Bronchial epithelial cell (primary cell): ENCODE data around the gene ARID3A. TPM values are rescaled to one million over a fixed set of nuclear protein-coding genes. Genes with fewer than 3 reads are reported as not detected.

Source experiments
- DNase-seq: peaks from one replicate; pipeline ENCODE4 v3.0.0-alpha.2; 2010; ENCODE audit warnings: low read depth
- FAIRE-seq: peaks from 2 replicates; lab custom pipeline; 2011; peaks lifted over from hg19 to GRCh38; lab: Jason Lieb, UNC
- H3K27me3 ChIP-seq: 2 replicates; pipeline ENCODE4 v1.5.1; 2011; ENCODE audit warnings: low read length; ENCODE audit not compliant: control insufficient read depth, insufficient read depth
- H3K36me3 ChIP-seq: 2 replicates; pipeline ENCODE4 v1.5.1; 2011; ENCODE audit warnings: low read length; ENCODE audit not compliant: control insufficient read depth, insufficient read depth
- H3K4me3 ChIP-seq: 2 replicates; pipeline ENCODE4 v1.5.1; 2011; ENCODE audit warnings: mild to moderate bottlenecking, low read depth, low read length, control low read depth
- total RNA-seq: library from RNA; depleted of rRNA; stranded (reverse); fragments of >200 nt; gene quantifications from 2 replicates; pipeline ENCODE4 v1.2.1, GENCODE V29; 2014
- TF ChIP-seq, protein P1 (sequence below): IDR thresholded peaks from 2 replicates; pipeline ENCODE4 v1.5.1; 2011; ENCODE audit warnings: mild to moderate bottlenecking, moderate library complexity, low read length, control low read depth, inconsistent platforms; ENCODE audit not compliant: insufficient read depth, severe bottlenecking

The ARID3A gene
- total RNA-seq, 1 donor from 2014 or later = 15.8 TPM

DNA sequence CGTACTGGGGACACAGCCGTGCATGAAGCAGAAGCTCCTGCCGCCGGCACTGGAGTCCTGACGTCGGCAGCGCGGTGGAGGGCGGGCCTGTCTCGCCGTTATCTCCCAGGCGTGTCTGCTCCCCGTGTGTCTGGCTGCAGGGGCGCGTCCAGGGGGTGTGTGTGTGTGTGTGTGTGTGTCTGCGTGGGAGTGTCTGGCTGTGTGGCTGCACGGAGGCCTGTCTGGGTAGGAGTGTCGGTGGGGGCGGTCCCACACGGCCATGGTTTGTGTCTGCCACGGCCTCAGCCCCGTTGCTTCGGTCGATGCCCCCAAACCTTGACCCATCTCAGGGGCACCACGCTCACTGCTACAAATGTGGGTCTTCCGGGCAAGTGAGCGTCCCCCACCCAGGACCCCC lies 18.3 kb downstream of the ARID3A start:
- FAIRE-seq = no peak
- DNase-seq = no peak
- TF ChIP-seq, protein P1, sequence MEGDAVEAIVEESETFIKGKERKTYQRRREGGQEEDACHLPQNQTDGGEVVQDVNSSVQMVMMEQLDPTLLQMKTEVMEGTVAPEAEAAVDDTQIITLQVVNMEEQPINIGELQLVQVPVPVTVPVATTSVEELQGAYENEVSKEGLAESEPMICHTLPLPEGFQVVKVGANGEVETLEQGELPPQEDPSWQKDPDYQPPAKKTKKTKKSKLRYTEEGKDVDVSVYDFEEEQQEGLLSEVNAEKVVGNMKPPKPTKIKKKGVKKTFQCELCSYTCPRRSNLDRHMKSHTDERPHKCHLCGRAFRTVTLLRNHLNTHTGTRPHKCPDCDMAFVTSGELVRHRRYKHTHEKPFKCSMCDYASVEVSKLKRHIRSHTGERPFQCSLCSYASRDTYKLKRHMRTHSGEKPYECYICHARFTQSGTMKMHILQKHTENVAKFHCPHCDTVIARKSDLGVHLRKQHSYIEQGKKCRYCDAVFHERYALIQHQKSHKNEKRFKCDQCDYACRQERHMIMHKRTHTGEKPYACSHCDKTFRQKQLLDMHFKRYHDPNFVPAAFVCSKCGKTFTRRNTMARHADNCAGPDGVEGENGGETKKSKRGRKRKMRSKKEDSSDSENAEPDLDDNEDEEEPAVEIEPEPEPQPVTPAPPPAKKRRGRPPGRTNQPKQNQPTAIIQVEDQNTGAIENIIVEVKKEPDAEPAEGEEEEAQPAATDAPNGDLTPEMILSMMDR = no peak
- peaks cover 8% of the 10 kb centered on the region for H3K36me3 ChIP-seq
- H3K27me3 ChIP-seq = no peaks in the 10 kb centered on the region
- H3K4me3 ChIP-seq = no peak overlapping the region

GRCh38 chr19:944663-945241 lies 18.9 kb downstream of the ARID3A start:
- DNase-seq = no peak
- Histone ChIP-seq H3K36me3 (peaks cover 6% of the 10 kb centered on the region), H3K4me3 (no peak overlapping the region), H3K27me3 (no peaks in the 10 kb centered on the region)
- TF ChIP-seq, protein P1 = no peak
- FAIRE-seq = no peak

DNA sequence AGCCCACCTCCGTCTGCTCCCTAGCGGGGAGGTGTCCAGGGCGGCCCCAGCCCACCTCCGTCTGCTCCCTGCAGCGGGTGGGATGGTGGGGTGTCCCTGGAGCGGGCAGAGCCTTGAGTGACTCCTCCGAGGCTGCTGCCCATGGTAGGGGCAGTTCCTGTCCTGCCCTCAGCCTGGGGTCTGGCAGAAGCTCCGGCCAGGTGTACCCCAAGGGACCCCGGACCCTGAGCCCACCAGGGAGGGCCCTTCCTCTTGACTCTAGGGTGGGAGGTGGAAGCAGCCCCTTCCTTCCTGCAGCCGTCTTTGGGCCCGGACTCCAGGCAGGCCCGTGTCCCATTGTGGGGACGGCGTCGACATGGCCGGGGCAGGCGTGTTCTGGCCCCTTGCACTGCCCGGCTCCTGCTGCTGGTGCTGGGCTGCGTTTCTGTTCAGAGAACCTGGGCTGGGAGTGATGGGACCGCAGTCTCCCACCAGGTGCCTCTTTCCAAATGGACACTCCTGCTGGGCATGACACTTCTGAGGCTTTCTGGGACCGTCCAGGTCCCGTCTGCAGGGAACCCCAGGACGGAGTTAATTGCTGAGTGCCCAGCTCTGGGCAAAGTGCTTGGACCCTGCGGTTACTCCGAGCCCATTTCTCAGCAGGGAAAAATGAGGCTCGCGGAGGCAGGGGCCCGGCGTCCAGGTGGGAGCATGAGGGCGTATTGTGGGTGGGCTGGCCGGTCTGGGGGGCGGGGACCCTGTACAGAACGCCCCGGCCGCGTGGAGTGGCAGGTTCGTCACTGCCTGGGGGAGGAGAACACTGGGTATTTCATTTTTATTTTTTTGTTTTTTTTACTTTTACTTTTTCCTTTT lies 19.8 kb downstream of the ARID3A start:
- TF ChIP-seq, protein P1 = no peak
- no peak for DNase-seq
- FAIRE-seq = no peak
- Histone ChIP-seq H3K36me3 (peaks cover 6% of the 10 kb centered on the region), H3K27me3 (no peaks in the 10 kb centered on the region), H3K4me3 (no peak overlapping the region)

DNA sequence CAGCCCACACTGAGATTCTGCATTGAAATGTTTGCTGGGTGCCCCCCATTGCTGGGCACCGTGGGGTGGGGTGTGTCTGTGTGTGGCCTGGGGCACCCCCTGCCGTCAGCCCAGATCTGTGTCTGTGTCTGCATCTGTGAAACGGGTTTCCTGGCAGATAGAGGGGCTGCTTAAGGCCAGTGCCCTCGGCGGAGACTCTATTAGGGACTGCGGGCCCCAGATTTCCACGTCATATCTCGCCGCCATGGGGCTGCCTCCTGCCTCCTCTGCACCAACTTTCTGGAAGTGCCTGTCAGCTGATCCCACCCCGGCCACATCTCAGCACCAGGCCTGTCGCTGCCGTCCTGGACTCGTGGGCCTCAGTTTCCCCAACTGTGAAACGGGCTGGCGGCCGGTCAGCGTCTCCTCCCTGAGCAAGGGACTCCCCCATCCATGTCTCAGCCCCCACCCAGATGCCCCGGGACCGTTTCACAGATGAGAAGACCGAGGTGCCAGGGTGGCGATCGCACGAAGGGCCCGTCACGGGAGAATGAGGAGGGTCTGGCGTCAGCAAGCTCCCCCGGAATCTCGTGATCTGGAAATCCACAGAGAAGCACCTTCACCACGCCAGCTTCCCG lies 21.4 kb downstream of the ARID3A start:
- TF ChIP-seq, protein P1 = no peak
- no peak overlapping the region for H3K4me3 ChIP-seq
- H3K27me3 ChIP-seq = no peaks in the 10 kb centered on the region
- peaks cover 6% of the 10 kb centered on the region for H3K36me3 ChIP-seq
- no peak for FAIRE-seq
- no peak for DNase-seq

- H3K36me3 ChIP-seq = peaks cover 4% of the 10 kb centered on the region
- TF ChIP-seq, protein P1 = no peak
- no peaks in the 10 kb centered on the region for H3K27me3 ChIP-seq
- DNase-seq (no peak), FAIRE-seq (no peak)
- H3K4me3 ChIP-seq = no peak overlapping the region
Measured at GRCh38 chr19:947707-948539, 22.1 kb downstream of the ARID3A start.
